ENCODE data around the gene CLDN14. TPM values are rescaled to one million over a fixed set of nuclear protein-coding genes. Genes with fewer than 3 reads are reported as not detected.

The CLDN14 gene
- total RNA-seq, 1 experiment from 2014 or later: not detected

GRCh38 chr21:36450511-36450910, 29.4 kb downstream of the CLDN14 start:
- DNase-seq (ENCODE audit: low read depth, low spot score) (no peak), ATAC-seq (no peak)
- Histone ChIP-seq H3K27me3 (ENCODE audit: control insufficient read depth, insufficient read depth, low read length) (no peaks in the 10 kb centered on the region), H3K4me1 (ENCODE audit: control insufficient read depth, insufficient read depth, low read length) (no peaks in the 10 kb centered on the region), H3K27ac (ENCODE audit: low read length) (no peak overlapping the region), H3K9me3 (ENCODE audit: control insufficient read depth, insufficient read depth, low read depth, low read length) (no peaks in the 10 kb centered on the region), H3K36me3 (ENCODE audit: control insufficient read depth, insufficient read depth, low read length) (no peaks in the 10 kb centered on the region), H3K4me3 (ENCODE audit: low read depth in 2 of 2, low read length in 2 of 2) (no peak overlapping the region)
- intact Hi-C loops (cut with micrococcal nuclease; ENCODE audit: unreplicated experiment) (no loop called here), in situ Hi-C loops (cut with HindIII; ENCODE audit: low pct_unique_long_range_greater_than_20kb, low sequenced_read_pairs) (no loop called here)
- TF ChIP-seq TCF7L2 (IDR thresholded peaks at IDR 0.05; ENCODE audit: low read depth, low read length): no peak
- no peak for TF ChIP-seq POLR2AphosphoS5 (IDR thresholded peaks at IDR 0.05; ENCODE audit: low read depth, low read length)
- TF ChIP-seq REST (IDR thresholded peaks at IDR 0.05; ENCODE audit: insufficient read depth in 1 of 2, low read depth in 2 of 2, low read length in 1 of 2): no peak
- TF ChIP-seq SIN3A (IDR thresholded peaks at IDR 0.05; ENCODE audit: borderline replicate concordance, insufficient read depth, low read depth, low read length): no peak
- TF ChIP-seq CTCF (IDR thresholded peaks at IDR 0.05): no peak
- BruUV-seq (replicated peaks): no TSS peak
- CTCF ChIA-PET: interaction anchor here (0.7 kb wide), 1 partner anchor 205 kb away, joined by 7 read pairs; no protein-coding TSS in a partner anchor
- POLR2A ChIA-PET: no interaction called here

GRCh38 chr21:36446301-36446700, 33.6 kb downstream of the CLDN14 start:
- intact Hi-C loops (cut with micrococcal nuclease; ENCODE audit: unreplicated experiment): no loop called here
- TF ChIP-seq POLR2AphosphoS5 (IDR thresholded peaks at IDR 0.05; ENCODE audit: low read depth, low read length) (no peak), TCF7L2 (IDR thresholded peaks at IDR 0.05; ENCODE audit: low read depth, low read length) (no peak), CTCF (IDR thresholded peaks at IDR 0.05) (no peak), SIN3A (IDR thresholded peaks at IDR 0.05; ENCODE audit: borderline replicate concordance, insufficient read depth, low read depth, low read length) (no peak), REST (IDR thresholded peaks at IDR 0.05; ENCODE audit: insufficient read depth in 1 of 2, low read depth in 2 of 2, low read length in 1 of 2) (no peak)
- H3K27me3 ChIP-seq (ENCODE audit: control insufficient read depth, insufficient read depth, low read length): no peaks in the 10 kb centered on the region
- no peak overlapping the region for H3K4me3 ChIP-seq (ENCODE audit: low read depth in 2 of 2, low read length in 2 of 2)
- H3K9me3 ChIP-seq (ENCODE audit: control insufficient read depth, insufficient read depth, low read depth, low read length): no peaks in the 10 kb centered on the region
- DNase-seq (ENCODE audit: low read depth, low spot score): no peak
- no peak for ATAC-seq
- ChIA-PET CTCF (no interaction called here), POLR2A (no interaction called here)
- in situ Hi-C loops (cut with HindIII; ENCODE audit: low pct_unique_long_range_greater_than_20kb, low sequenced_read_pairs): no loop called here
- H3K27ac ChIP-seq (ENCODE audit: low read length): no peak overlapping the region
- H3K4me1 ChIP-seq (ENCODE audit: control insufficient read depth, insufficient read depth, low read length): no peaks in the 10 kb centered on the region
- BruUV-seq (replicated peaks): no TSS peak
- no peaks in the 10 kb centered on the region for H3K36me3 ChIP-seq (ENCODE audit: control insufficient read depth, insufficient read depth, low read length)
